ENCODE results near the gene GPC5. TPM values are rescaled to one million over a fixed set of nuclear protein-coding genes. Genes with fewer than 3 reads are reported as not detected.
"Not testable (repeated sequence)": the region's sequence is repeated elsewhere in the genome, so short reads cannot be mapped to it uniquely, and the experiment has no call there.

Gene GPC5
- total RNA-seq, 1 donor from 2014 or later: 0.07 TPM

GRCh38 chr13:91774397-91774796 is 376.0 kb downstream of the GPC5 start:
- Histone ChIP-seq H2AFZ (replicated peaks) (no peak overlapping the region), H3K4me3 (no peak overlapping the region), H3K27me3 (no peaks in the 10 kb centered on the region), H3K27ac (no peak overlapping the region), H3K4me2 (no peak overlapping the region), H3F3A (ENCODE audit: low read depth) (no peaks in the 10 kb centered on the region), H3K9me3 (ENCODE audit: low read depth) (no peaks in the 10 kb centered on the region), H4K20me1 (ENCODE audit: low read depth) (no peaks in the 10 kb centered on the region), H3K9ac (no peak overlapping the region), H3K79me2 (ENCODE audit: low read depth) (no peaks in the 10 kb centered on the region), H3K4me1 (no peaks in the 10 kb centered on the region), H3K36me3 (no peaks in the 10 kb centered on the region)
- H3K27me3 Mint-ChIP-seq (ENCODE audit: insufficient read depth, low read depth): no peaks in the 10 kb centered on the region
- no peak for DNase-seq (ENCODE audit: low spot score)
- no peaks in the 10 kb centered on the region for H3K4me1 Mint-ChIP-seq
- no peak overlapping the region for H3K4me3 Mint-ChIP-seq
- TF ChIP-seq EZH2phosphoT487 (IDR thresholded peaks at IDR 0.05) (no peak), EZH2 (IDR thresholded peaks at IDR 0.05) (no peak)
- no peaks in the 10 kb centered on the region for H3K9me3 Mint-ChIP-seq
- H3K27ac Mint-ChIP-seq: no peak overlapping the region
- H3K36me3 Mint-ChIP-seq: no peaks in the 10 kb centered on the region

- no peaks in the 10 kb centered on the region for H3K4me1 Mint-ChIP-seq
- TF ChIP-seq EZH2 (IDR thresholded peaks at IDR 0.05): no peak
- no peak for TF ChIP-seq EZH2phosphoT487 (IDR thresholded peaks at IDR 0.05)
- TF ChIP-seq CTCF (IDR thresholded peaks at IDR 0.05): no peak
- H3K27ac ChIP-seq: no peak overlapping the region
- no peak overlapping the region for H3K9ac ChIP-seq
- H3K9me3 Mint-ChIP-seq: no peaks in the 10 kb centered on the region
- no peak overlapping the region for H3K4me2 ChIP-seq
- no peak overlapping the region for H2AFZ ChIP-seq (replicated peaks)
- no peak overlapping the region for H3K4me3 ChIP-seq
- no peaks in the 10 kb centered on the region for H4K20me1 ChIP-seq (ENCODE audit: low read depth)
- no peaks in the 10 kb centered on the region for H3K4me1 ChIP-seq
- H3K79me2 ChIP-seq (ENCODE audit: low read depth): no peaks in the 10 kb centered on the region
- DNase-seq (ENCODE audit: low spot score): no peak
- H3K36me3 ChIP-seq: no peaks in the 10 kb centered on the region
- no peaks in the 10 kb centered on the region for H3K9me3 ChIP-seq (ENCODE audit: low read depth)
- H3K27me3 ChIP-seq: no peaks in the 10 kb centered on the region
- no peaks in the 10 kb centered on the region for H3F3A ChIP-seq (ENCODE audit: low read depth)
- no peaks in the 10 kb centered on the region for H3K27me3 Mint-ChIP-seq (ENCODE audit: insufficient read depth, low read depth)
- no peaks in the 10 kb centered on the region for H3K36me3 Mint-ChIP-seq
- no peak overlapping the region for H3K4me3 Mint-ChIP-seq
- no peak overlapping the region for H3K27ac Mint-ChIP-seq
These were observed 378.3 kb downstream of the GPC5 start for GRCh38 chr13:91776611-91777193.

GRCh38 chr13:91778123-91778522 is 379.7 kb downstream of the GPC5 start:
- H3K4me2 ChIP-seq: no peak overlapping the region
- Mint-ChIP-seq H3K27ac (no peak overlapping the region), H3K27me3 (ENCODE audit: insufficient read depth, low read depth) (no peaks in the 10 kb centered on the region), H3K36me3 (no peaks in the 10 kb centered on the region), H3K9me3 (no peaks in the 10 kb centered on the region), H3K4me1 (no peaks in the 10 kb centered on the region), H3K4me3 (no peak overlapping the region)
- H3K36me3 ChIP-seq: no peaks in the 10 kb centered on the region
- no peaks in the 10 kb centered on the region for H3K9me3 ChIP-seq (ENCODE audit: low read depth)
- no peak overlapping the region for H2AFZ ChIP-seq (replicated peaks)
- H3F3A ChIP-seq (ENCODE audit: low read depth): no peaks in the 10 kb centered on the region
- no peaks in the 10 kb centered on the region for H3K4me1 ChIP-seq
- no peak overlapping the region for H3K4me3 ChIP-seq
- no peak overlapping the region for H3K27ac ChIP-seq
- H3K27me3 ChIP-seq: no peaks in the 10 kb centered on the region
- H4K20me1 ChIP-seq (ENCODE audit: low read depth): no peaks in the 10 kb centered on the region
- no peak for TF ChIP-seq EZH2phosphoT487 (IDR thresholded peaks at IDR 0.05)
- TF ChIP-seq EZH2 (IDR thresholded peaks at IDR 0.05): no peak
- H3K79me2 ChIP-seq (ENCODE audit: low read depth): no peaks in the 10 kb centered on the region
- DNase-seq (ENCODE audit: low spot score): no peak
- H3K9ac ChIP-seq: no peak overlapping the region

- H3K4me3 Mint-ChIP-seq; H3K27ac ChIP-seq; H3K4me2 ChIP-seq; H3K36me3 Mint-ChIP-seq; H3F3A ChIP-seq (ENCODE audit: low read depth); H3K9me3 Mint-ChIP-seq; H4K20me1 ChIP-seq (ENCODE audit: low read depth); H3K79me2 ChIP-seq (ENCODE audit: low read depth); H3K4me3 ChIP-seq; H3K9me3 ChIP-seq (ENCODE audit: low read depth); H3K27me3 ChIP-seq; H3K9ac ChIP-seq; H3K4me1 ChIP-seq; H3K4me1 Mint-ChIP-seq; H3K36me3 ChIP-seq; H3K27ac Mint-ChIP-seq; H3K27me3 Mint-ChIP-seq (ENCODE audit: insufficient read depth, low read depth): not testable (repeated sequence)
- peak; percentile 61 for TF ChIP-seq CTCF (IDR thresholded peaks at IDR 0.05)
- peak; percentile 49 for DNase-seq (ENCODE audit: low spot score)
- H2AFZ ChIP-seq (replicated peaks): peak overlapping the region; percentile 91
These were observed 383.7 kb downstream of the GPC5 start for GRCh38 chr13:91781982-91782691.
